CD4-positive, alpha-beta T cell treated with Interferon alpha-2 for 1 hour (primary cell): ENCODE measurements around the gene SCN9A.
"Not testable (repeated sequence)": the region's sequence is repeated elsewhere in the genome, so short reads cannot be mapped to it uniquely, and the experiment has no call there.

Experiments used
- DNase-seq, 2 donors: peaks; one replicate each; pipeline ENCODE4 v3.0.0-alpha.2; 2020 to 2022

Gene SCN9A

GRCh38 chr2:166373951-166374350 is 1.8 kb downstream of the SCN9A start:
- DNase-seq = no peak

DNA sequence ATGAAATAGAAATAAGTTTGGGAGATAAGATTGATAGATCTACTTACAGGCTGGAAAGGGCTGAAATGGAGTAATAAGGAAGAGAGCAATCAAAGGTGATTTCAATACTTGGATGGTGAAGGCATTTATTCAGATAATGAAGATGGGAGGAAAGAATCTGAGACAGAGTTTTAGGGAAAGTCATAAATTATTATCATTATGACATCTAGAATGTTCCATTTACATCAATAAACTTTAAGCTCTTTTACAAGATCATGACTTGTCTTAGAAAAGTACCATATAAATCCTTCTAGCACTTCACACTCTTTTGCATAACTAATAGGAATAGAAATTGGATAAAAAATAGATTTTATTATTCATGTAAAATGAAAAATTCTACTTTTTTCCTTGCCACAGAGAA is 2.2 kb downstream of the SCN9A start:
- no peak for DNase-seq

- DNase-seq = no peak
These were observed 2.6 kb downstream of the SCN9A start for GRCh38 chr2:166373105-166373504.

- no peak for DNase-seq
These were observed 3.7 kb downstream of the SCN9A start for GRCh38 chr2:166372046-166372445.

DNA sequence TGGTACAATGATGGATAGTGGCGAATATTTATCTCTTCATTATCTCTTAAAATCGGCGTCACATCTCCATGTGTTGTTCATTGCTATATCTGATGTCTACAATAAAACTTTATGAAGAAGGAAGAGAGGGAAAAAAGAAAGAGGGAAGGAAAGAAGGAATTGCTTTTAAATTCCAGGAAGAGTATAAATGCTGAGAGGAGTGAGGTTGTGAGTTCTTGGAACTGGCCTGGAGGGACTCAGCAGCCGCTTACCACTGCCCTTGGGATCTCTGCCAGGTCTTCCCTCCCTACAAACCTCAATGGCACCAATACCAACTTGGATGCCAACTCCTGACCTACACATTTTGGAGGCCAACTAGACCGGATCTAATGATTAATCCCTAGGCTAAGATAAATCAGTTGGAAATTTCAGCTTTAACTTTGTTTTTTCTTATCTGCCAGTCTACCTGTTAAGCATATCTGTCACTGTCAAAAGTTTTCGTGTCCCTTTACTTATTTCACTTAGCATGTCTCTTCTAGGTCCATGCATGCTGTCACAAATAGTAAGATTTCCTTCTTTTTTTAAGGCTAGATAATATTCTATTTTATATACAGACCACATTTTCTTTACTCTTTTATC is 9.8 kb downstream of the SCN9A start:
- DNase-seq = no peak

DNA sequence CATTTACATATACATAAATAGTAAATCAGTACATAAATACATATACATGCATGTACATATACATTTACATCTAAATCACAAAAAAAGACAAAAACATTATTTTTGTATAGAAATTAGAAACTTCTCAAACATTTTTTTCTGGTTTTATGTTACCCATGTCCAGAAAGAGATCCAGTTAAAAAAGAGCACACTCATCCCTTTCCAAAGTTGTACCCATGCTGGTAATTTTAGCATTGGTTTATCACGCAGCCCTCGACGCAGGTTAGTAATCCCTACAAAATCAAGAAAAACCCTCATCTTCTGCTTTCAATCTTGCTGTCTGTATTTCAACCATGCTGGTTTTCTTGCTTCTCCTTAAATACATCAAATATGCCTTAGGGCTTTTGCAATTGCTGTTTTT is 10.5 kb downstream of the SCN9A start:
- DNase-seq = no peak

DNA sequence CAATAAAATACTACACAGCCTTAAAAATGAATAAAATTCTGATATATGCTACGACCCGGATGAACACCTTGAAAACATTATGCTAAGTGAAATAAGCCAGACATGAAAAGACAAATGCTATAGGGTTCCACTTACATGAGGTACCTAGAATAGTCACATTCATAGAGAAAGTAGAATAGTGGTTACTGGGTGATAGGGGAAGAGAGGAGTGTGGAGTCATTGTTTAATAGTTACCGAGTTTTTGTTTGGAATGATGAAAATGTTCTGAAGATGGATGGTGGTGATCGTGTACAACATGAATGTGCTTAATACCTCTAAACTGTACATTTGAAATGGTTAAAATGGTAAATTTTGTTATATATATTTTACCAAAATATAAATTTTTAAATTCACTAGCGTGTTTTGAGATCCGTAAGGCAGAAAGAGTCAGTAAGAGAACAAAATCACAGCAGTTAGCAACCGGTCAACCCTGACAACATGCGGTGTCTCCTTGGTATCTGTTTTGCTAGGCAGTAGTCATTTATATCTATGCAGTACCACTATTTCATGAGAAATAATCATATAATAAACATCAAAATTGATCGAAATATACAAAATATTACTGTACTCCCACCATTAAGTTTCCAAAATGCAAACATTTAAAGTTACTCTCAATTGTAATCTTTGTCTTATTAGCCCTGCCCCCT is 11.1 kb downstream of the SCN9A start:
- no peak for DNase-seq

- DNase-seq = no peak
These were observed 14.2 kb downstream of the SCN9A start for GRCh38 chr2:166361351-166362153.

DNA sequence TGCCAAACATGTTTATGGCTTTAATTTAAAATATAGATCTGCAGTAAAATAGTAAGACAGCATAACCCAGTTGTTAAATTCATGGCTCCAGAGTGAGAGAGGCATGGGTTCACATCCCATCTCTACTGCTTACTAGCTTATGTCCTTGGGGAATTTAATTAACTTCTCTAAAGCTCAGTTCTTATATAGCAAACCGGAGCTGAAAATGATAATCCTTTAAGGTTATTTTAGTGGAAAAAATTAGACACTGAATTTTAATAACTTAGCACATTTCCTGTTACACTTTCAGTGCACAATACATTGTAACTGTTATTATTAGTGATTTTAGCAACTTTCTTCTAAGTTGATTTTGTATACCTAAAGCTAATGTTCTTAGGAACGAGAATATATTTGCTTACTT is 14.8 kb downstream of the SCN9A start:
- DNase-seq = no peak

DNA sequence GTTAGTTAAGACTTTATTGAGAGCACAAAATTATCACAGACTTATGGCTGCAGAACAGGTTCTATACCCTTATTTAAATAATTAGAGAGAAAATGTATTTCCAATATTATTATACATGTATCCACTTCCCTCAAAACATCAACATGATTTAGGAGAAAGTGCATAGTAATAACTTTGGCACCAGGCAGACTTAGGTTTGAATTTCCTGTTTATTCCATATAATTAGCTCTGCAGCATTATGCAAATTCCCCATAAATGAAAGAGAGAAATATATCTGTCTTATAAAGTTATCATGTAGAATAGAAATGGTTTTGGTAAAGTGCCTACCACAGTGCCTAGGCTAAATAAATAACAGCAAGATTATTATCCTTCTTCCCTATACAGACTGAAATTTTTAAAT is 15.3 kb downstream of the SCN9A start:
- DNase-seq = no peak

- not testable (repeated sequence) for DNase-seq
These were observed 17.8 kb downstream of the SCN9A start for GRCh38 chr2:166357950-166358321.

DNA sequence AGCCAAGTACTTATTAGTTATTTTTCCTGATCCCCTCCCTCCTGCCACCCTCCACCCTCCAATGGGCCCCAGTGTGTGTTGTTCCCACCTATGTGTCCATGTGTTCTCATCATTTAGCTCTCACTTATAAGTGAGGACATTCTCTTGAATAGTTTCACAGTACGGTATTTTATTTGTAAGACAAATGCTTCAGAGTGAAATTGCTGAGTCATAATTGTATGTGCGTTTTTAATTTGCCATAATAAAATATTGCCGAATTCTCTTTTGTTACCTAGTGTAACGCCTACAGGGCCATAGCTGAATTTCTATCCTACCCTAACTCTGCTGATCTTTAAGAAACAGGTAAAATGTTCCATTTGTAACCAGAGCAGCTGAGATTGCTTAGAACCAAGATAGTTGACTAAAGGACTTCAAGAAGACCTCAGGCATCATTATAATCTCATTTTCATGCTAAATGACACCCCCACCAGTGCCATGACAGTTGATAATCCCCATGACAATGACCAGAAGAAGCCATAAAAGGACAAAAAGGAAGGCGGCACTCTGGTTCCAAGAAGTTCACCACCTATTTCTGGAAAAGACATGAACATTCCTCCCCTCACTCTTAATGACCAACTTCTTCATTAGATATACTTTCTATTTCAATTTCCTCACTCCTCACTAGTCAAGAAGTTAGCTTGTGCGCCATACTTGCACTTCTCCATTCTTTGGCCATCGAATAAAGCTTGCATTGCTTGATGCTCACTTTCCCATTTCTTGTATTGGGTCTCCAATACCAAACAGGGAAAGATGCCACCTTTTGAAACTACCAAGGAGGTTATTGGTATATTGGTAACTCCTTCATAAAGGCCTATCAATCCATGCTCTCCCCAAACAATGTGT is 18.4 kb downstream of the SCN9A start:
- no peak for DNase-seq

GRCh38 chr2:166351319-166351718 is 24.4 kb downstream of the SCN9A start:
- no peak for DNase-seq

GRCh38 chr2:166350525-166350924 is 25.2 kb downstream of the SCN9A start:
- no peak for DNase-seq

DNA sequence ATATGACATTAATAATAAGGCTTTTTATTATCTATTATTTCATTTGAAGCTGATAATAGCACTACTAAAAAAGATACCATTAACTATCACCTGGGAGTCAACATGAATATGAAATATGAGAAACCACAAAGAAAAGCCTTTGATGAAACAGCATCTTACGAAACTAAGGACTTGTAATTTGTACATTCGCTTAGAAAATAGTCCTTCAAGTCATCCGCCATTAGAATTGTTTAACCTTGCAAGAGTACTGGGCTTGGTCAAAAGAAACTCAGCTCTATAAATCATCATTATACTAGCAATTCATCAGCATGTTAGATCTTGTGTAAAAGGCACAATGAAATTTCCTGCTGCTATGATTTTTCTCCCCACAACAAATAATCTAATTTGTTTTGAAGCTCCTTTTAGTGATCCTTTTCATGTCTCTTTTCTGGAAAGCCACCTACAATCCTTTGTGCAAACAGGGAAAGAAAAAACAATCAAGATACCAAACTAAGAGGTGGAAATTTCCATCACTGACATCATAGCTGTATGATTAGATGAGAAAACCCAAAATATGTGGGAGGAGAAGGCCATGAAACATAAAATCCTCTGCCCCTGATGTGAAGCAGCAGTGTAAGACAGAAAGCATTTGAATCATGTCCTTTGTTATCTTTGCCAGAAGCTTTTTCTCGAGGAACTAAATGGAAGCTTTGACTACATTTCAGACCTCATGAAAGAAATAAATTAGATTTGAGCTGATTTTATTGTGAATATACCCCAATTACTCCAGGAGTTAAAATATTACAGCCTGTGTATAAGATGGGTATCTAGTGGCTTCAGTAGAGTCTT is 31.2 kb downstream of the SCN9A start:
- DNase-seq = no peak

DNA sequence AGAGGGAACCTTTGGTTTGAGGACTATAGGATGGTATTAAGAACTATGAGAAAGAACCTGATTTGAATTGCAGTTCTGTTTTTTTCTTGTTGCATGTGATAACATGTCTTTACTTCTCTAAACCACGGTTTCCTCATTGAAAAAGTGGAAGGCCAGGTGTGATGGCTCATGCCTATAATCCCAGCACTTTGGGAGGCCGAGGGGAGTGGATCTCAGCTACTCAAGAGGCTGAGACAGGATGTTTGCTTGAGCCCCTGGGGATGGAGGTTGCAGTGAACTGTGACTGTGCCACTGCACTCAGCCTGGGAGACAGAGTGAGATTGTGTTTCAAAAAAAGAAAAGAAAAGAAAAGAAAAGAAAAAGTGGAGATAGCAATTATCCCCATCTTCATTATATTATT is 32.3 kb downstream of the SCN9A start:
- DNase-seq = no peak

GRCh38 chr2:166341426-166341825 is 34.3 kb downstream of the SCN9A start:
- DNase-seq = no peak

DNA sequence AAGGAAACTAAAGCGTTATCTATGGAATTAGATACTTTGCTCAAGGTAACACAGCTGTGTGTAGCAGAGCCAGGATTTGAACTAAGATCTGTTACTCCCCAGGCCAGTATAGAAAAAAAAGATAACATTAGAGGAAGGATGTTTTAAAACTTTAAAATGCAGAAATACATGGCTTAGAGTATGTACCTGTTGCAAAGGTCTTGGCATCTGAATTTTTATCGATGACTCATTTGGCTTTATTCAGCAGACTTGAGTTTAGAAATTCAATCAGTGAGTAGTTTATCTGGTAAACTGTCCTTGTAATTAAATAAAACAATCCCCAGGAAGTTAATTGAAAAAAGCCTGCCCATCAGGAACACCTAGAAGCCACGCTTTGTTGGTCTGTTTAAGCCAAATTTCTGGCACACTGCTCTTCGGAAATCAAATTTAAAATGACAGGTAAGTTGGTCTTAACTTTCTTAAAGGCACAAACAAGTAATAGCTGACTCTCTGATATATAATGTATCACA is 36.9 kb downstream of the SCN9A start:
- DNase-seq = no peak

DNA sequence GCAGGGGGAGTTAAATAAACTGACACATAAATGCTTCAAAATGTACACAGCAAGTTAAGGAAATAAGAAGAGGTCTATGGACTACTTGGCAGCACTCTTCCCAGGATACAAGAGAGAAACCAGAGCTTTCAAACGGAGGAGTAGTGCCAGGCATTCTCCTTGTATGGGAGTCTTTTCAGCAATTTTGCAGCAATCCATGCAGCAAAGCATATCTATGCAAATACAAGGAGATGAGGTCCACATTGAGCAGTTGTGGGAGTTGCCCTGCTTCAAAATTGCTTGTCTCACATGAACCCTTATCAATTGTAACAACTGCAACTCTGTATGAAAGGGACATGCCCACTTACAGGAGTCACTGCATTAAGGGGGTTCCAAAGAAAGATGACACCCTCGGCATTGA is 37.8 kb downstream of the SCN9A start:
- no peak for DNase-seq

DNA sequence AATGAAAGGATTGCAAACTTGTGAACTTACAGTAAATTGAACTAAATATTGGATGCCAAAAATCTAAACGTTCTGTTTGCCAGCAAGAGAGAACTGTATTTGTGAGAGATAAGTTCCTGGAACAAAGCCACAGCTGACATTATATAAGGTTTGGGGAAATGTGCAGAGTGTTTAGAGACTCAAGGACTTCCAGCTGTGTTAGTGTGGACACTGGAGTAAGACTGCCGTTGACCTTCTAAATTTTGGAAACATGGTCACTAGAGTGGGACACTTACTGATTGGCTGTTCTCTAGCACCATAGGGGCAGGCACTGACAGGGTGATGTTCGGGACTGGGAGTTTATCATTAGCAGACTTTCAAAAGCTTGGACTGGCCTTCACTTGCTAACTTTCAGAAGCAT is 40.5 kb downstream of the SCN9A start:
- no peak for DNase-seq

DNA sequence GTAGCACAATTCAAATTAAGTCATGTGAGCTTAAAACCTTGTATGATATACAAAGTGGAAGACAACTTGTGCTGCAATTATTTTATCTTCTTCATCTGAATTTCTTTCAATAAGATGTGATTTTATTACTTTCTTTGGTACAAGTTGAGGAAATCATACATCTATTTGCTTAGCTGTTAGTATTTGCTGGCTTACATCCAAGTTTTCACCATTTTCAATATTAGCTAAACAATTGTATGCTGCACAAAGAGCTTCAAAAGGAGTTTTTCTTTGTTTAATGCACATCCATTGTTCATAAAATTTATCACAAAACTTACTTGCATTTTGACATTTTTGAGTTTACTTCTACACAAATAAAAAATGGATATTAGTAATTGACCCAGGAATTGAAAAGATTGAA is 40.9 kb downstream of the SCN9A start:
- DNase-seq = no peak

- DNase-seq = no peak
These were observed 41.9 kb downstream of the SCN9A start for GRCh38 chr2:166333801-166334200.
